Keratinocyte (primary cell): ENCODE measurements around the gene VPS9D1. TPM values are rescaled to one million over a fixed set of nuclear protein-coding genes. Genes with fewer than 3 reads are reported as not detected.

Experiments used
- DNase-seq: peaks from one replicate; pipeline ENCODE4 v3.0.0-alpha.2; 2011; ENCODE audit warnings: low read depth, missing footprints, low spot score
- FAIRE-seq: peaks from 2 replicates; lab custom pipeline; 2011; peaks lifted over from hg19 to GRCh38; lab: Jason Lieb, UNC
- H2AFZ ChIP-seq: 2 replicates; pipeline ENCODE4 v1.6.0; 2012; ENCODE audit warnings: low read length, control low read depth, inconsistent platforms; ENCODE audit not compliant: control insufficient read depth
- H3K27ac ChIP-seq: 2 replicates; pipeline ENCODE4 v1.5.1; 2011; ENCODE audit warnings: low read length; ENCODE audit not compliant: control insufficient read depth, insufficient read depth
- H3K27me3 ChIP-seq: 3 replicates; pipeline ENCODE4 v1.6.0; 2011; ENCODE audit warnings: low read length; ENCODE audit not compliant: control insufficient read depth, insufficient read depth; ENCODE audit errors: extremely low read depth
- H3K36me3 ChIP-seq, 2 experiments: 2 replicates in 1 of 2; 3 replicates in 1 of 2; pipeline ENCODE4 v1.5.1; 2011; ENCODE audit warnings: low read length in 2 of 2, mild to moderate bottlenecking in 1 of 2; ENCODE audit not compliant: control insufficient read depth in 2 of 2, insufficient read depth in 2 of 2; ENCODE audit errors: extremely low read depth in 1 of 2
- H3K4me1 ChIP-seq: 3 replicates; pipeline ENCODE4 v1.5.1; 2011; ENCODE audit warnings: low read length; ENCODE audit not compliant: control insufficient read depth, insufficient read depth; ENCODE audit errors: extremely low read depth
- H3K4me2 ChIP-seq: 3 replicates; pipeline ENCODE4 v1.6.0; 2011; ENCODE audit warnings: low read depth, low read length; ENCODE audit not compliant: control insufficient read depth, insufficient read depth; ENCODE audit errors: extremely low read depth
- H3K4me3 ChIP-seq, 3 experiments: fragments of 200-600 bp in 1 of 3; sonication (generic) in 1 of 3; 2 replicates in 2 of 3; 3 replicates in 1 of 3; pipeline ENCODE4 v1.5.1; 2011 to 2016; ENCODE audit warnings: low read length in 3 of 3, mild to moderate bottlenecking in 3 of 3, control low read depth in 2 of 3, inconsistent platforms in 1 of 3, low read depth in 1 of 3, mixed read lengths in 1 of 3, mixed run types in 1 of 3, moderate library complexity in 1 of 3; ENCODE audit not compliant: control insufficient read depth in 2 of 3, insufficient read depth in 2 of 3; ENCODE audit errors: extremely low read depth in 1 of 3
- H3K79me2 ChIP-seq: 2 replicates; pipeline ENCODE4 v1.6.0; 2012; ENCODE audit warnings: low read length; ENCODE audit not compliant: control insufficient read depth, insufficient read depth
- H3K9ac ChIP-seq: 3 replicates; pipeline ENCODE4 v1.6.0; 2011; ENCODE audit warnings: low read length; ENCODE audit not compliant: control insufficient read depth, insufficient read depth; ENCODE audit errors: extremely low read depth
- H3K9me1 ChIP-seq: 3 replicates; pipeline ENCODE4 v1.6.0; 2011; ENCODE audit warnings: low read length; ENCODE audit not compliant: control insufficient read depth, insufficient read depth; ENCODE audit errors: extremely low read depth
- H3K9me3 ChIP-seq: 2 replicates; pipeline ENCODE4 v1.5.1; 2012; ENCODE audit warnings: low read depth, low read length; ENCODE audit not compliant: control insufficient read depth
- H4K20me1 ChIP-seq: 3 replicates; pipeline ENCODE4 v1.6.0; 2011; ENCODE audit warnings: low read length; ENCODE audit not compliant: control insufficient read depth, insufficient read depth; ENCODE audit errors: extremely low read depth
- EZH2 ChIP-seq: IDR thresholded peaks from one replicate; pipeline ENCODE4 v1.6.1; 2012; ENCODE audit warnings: inconsistent platforms, mild to moderate bottlenecking, low read length, moderate library complexity
- dilution Hi-C: fragments of 300-500 bp; cut with MboI; formaldehyde crosslinking; loops from one replicate; pipeline ENCODE4 v1.7.0; 2020; ENCODE audit warnings: low sequenced_read_pairs; ENCODE audit not compliant: extremely low pct_ligation_motif_present
- polyA plus RNA-seq, 5 experiments: library from polyadenylated mRNA; depleted of rRNA in 3 of 5; stranded (reverse) in 3 of 5; stranded (forward) in 1 of 5; unstranded in 1 of 5; fragments of >200 nt; gene quantifications; 1 replicate in 1 of 5; 2 replicates in 3 of 5; 3 replicates in 1 of 5; pipeline versions ENCODE4 v1.2.1 to v1.2.3, GENCODE V29; 2011 to 2012; ENCODE audit warnings: missing spikeins in 2 of 5, low read depth in 1 of 5, low replicate concordance in 1 of 5
- TF ChIP-seq, protein P1 (sequence below), 3 experiments: IDR thresholded peaks in 1 of 3; conservative IDR thresholded peaks in 1 of 3; optimal IDR thresholded peaks in 1 of 3; 2 replicates in 2 of 3; 3 replicates in 1 of 3; pipeline versions ENCODE3 to v1.5.1; 2011; ENCODE audit warnings: low read length in 3 of 3, mild to moderate bottlenecking in 3 of 3, moderate library complexity in 2 of 3, control low read depth in 1 of 3, inconsistent platforms in 1 of 3; ENCODE audit not compliant: insufficient read depth in 2 of 3; ENCODE audit errors: extremely low read depth in 1 of 3

VPS9D1 gene
- polyA plus RNA-seq, 1 donor (not counting 4 experiments of a cell fraction or from before 2014, with no cell fraction given), result 1.6 TPM

DNA sequence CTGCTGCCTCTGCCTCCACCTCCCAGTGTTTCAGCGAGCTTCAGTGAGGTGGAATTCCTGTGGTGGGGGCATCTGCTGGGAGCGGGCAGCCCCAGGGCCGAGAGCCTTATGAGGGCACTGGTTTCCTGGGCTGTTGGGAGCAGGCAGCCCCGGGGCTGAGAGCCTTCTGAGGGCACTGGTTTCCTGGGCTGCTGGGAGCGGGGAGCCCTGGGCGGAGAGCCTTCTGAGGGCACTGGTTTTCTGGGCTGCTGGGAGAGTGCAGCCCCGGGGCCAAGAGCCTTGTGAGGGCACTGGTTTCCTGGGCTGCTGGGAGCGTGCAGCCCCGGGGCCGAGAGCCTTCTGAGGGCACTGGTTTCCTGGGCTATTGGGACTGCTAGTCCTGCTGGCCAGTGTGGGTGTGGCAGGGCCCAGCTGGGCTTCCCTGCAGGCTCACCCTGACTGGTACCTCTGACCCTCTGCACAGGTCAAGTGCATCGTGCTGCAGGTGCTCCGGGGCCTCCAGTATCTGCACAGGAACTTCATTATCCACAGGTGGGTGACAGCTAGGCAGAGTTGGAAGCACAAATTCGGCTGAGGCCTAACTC, 28.6 kb downstream of the VPS9D1 start:
- Histone ChIP-seq H3K9me3 (no peaks in the 10 kb centered on the region), H3K4me1 (peaks cover 8% of the 10 kb centered on the region), H4K20me1 (no peaks in the 10 kb centered on the region), H3K27ac (no peak overlapping the region), H3K9ac (no peak overlapping the region), H3K4me3 (no peak overlapping the region), H3K9me1 (no peaks in the 10 kb centered on the region), H3K4me2 (no peak overlapping the region), H2AFZ (no peak overlapping the region), H3K36me3 (peaks cover 33 to 49% of the 10 kb centered on the region in 2 experiments), H3K27me3 (no peaks in the 10 kb centered on the region), H3K79me2 (peaks cover 23% of the 10 kb centered on the region)
- no peak for TF ChIP-seq EZH2
- TF ChIP-seq, protein P1, sequence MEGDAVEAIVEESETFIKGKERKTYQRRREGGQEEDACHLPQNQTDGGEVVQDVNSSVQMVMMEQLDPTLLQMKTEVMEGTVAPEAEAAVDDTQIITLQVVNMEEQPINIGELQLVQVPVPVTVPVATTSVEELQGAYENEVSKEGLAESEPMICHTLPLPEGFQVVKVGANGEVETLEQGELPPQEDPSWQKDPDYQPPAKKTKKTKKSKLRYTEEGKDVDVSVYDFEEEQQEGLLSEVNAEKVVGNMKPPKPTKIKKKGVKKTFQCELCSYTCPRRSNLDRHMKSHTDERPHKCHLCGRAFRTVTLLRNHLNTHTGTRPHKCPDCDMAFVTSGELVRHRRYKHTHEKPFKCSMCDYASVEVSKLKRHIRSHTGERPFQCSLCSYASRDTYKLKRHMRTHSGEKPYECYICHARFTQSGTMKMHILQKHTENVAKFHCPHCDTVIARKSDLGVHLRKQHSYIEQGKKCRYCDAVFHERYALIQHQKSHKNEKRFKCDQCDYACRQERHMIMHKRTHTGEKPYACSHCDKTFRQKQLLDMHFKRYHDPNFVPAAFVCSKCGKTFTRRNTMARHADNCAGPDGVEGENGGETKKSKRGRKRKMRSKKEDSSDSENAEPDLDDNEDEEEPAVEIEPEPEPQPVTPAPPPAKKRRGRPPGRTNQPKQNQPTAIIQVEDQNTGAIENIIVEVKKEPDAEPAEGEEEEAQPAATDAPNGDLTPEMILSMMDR (optimal IDR thresholded peaks at IDR 0.05 in 1 of 3, IDR thresholded peaks at IDR 0.05 in 1 of 3, conservative IDR thresholded peaks at IDR 0.05 in 1 of 3; ENCODE audit: extremely low read depth in 1 of 3, insufficient read depth in 2 of 3, low read length in 3 of 3), result no peak
- DNase-seq (no peak), FAIRE-seq (no peak)
- dilution Hi-C loops, result no loop called here

DNA sequence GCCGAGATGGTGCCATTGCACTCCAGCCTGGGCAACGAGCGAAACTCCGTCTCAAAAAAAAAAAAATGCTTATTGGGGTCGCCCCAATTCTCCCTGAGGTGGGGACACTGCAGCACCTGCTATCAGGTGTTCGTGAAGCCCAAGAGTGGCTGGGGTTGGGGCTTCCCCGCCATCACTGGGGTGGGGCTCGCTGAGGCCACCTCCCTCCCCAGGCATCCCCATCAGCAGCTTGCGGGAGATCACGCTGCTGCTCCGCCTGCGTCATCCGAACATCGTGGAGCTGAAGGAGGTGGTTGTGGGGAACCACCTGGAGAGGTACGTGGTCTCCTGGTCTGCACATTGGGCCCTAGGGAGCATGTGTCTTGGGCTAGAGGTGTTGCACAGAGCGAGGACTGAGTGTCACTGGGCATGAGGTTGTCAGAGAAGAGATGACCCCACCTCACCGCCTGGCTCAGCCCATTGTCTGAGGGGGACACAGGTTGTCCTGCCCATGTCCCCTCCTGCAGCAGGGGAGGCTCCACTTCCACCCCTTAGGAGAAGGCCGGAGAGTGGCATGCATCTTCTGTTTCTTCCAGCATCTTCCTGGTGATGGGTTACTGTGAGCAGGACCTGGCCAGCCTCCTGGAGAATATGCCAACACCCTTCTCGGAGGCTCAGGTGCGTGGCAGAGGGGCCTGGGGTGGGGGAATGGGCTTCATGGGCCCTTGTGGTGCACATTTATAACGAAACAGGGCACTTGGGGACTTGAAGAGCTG, 29.3 kb downstream of the VPS9D1 start:
- H3K9me3 ChIP-seq, result no peaks in the 10 kb centered on the region
- no peak overlapping the region for H3K9ac ChIP-seq
- DNase-seq (no peak), FAIRE-seq (no peak)
- no peak overlapping the region for H2AFZ ChIP-seq
- TF ChIP-seq, protein P1 (optimal IDR thresholded peaks at IDR 0.05 in 1 of 3, IDR thresholded peaks at IDR 0.05 in 1 of 3, conservative IDR thresholded peaks at IDR 0.05 in 1 of 3; ENCODE audit: extremely low read depth in 1 of 3, insufficient read depth in 2 of 3, low read length in 3 of 3), result no peak
- no peak for TF ChIP-seq EZH2
- H3K4me1 ChIP-seq, result peaks cover 8% of the 10 kb centered on the region
- dilution Hi-C loops, result no loop called here
- no peak overlapping the region for H3K4me3 ChIP-seq
- H3K27me3 ChIP-seq, result no peaks in the 10 kb centered on the region
- no peak overlapping the region for H3K27ac ChIP-seq
- H4K20me1 ChIP-seq, result no peaks in the 10 kb centered on the region
- H3K9me1 ChIP-seq, result no peaks in the 10 kb centered on the region
- peaks cover 24% of the 10 kb centered on the region for H3K79me2 ChIP-seq
- peaks cover 33 to 49% of the 10 kb centered on the region in 2 experiments for H3K36me3 ChIP-seq
- H3K4me2 ChIP-seq, result no peak overlapping the region
